Stimulated activated CD8-positive, alpha-beta memory T cell treated with anti-CD3 and anti-CD28 coated beads, Interleukin-2, amount 100 ng/mL, for 48 hours (primary cell): ENCODE measurements around the gene KIF4B.
"Not testable (repeated sequence)": the region's sequence is repeated elsewhere in the genome, so short reads cannot be mapped to it uniquely, and the experiment has no call there.

ENCODE experiments used
- DNase-seq, 2 donors: peaks; one replicate each; pipeline ENCODE4 v3.0.0-alpha.2; 2020; ENCODE audit warnings: low read depth in 2 of 2

KIF4B gene, protein sequence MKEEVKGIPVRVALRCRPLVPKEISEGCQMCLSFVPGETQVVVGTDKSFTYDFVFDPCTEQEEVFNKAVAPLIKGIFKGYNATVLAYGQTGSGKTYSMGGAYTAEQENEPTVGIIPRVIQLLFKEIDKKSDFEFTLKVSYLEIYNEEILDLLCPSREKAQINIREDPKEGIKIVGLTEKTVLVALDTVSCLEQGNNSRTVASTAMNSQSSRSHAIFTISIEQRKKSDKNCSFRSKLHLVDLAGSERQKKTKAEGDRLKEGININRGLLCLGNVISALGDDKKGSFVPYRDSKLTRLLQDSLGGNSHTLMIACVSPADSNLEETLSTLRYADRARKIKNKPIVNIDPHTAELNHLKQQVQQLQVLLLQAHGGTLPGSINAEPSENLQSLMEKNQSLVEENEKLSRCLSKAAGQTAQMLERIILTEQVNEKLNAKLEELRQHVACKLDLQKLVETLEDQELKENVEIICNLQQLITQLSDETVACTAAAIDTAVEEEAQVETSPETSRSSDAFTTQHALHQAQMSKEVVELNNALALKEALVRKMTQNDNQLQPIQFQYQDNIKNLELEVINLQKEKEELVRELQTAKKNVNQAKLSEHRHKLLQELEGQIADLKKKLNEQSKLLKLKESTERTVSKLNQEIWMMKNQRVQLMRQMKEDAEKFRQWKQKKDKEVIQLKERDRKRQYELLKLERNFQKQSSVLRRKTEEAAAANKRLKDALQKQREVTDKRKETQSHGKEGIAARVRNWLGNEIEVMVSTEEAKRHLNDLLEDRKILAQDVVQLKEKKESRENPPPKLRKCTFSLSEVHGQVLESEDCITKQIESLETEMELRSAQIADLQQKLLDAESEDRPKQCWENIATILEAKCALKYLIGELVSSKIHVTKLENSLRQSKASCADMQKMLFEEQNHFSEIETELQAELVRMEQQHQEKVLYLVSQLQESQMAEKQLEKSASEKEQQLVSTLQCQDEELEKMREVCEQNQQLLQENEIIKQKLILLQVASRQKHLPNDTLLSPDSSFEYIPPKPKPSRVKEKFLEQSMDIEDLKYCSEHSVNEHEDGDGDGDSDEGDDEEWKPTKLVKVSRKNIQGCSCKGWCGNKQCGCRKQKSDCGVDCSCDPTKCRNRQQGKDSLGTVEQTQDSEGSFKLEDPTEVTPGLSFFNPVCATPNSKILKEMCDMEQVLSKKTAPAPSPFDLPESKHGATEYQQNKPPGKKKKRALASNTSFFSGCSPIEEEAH

DNA sequence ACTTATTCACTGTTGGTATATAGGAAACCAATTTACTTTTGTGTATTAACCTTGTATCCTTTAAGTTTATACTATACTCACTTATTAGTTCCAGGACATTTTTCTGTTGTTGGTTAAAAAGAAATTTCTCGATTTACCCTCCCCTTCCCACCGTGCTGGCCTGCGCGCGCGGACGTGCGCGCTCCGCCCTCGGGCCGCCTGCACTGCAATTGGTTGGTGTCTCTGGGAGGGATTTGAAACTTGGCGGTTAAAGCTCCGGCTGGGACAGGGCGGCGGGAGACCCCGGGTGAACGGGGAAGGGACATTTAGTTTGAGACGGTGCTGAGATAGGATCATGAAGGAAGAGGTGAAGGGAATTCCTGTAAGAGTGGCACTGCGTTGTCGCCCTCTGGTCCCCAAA is at the start of gene KIF4B:
TSS of gene KIF4B (plus strand) at position 230 of the 400 bp plus-strand sequence. CDS start at position 335, 105 bp downstream.
- no peak for DNase-seq

DNA sequence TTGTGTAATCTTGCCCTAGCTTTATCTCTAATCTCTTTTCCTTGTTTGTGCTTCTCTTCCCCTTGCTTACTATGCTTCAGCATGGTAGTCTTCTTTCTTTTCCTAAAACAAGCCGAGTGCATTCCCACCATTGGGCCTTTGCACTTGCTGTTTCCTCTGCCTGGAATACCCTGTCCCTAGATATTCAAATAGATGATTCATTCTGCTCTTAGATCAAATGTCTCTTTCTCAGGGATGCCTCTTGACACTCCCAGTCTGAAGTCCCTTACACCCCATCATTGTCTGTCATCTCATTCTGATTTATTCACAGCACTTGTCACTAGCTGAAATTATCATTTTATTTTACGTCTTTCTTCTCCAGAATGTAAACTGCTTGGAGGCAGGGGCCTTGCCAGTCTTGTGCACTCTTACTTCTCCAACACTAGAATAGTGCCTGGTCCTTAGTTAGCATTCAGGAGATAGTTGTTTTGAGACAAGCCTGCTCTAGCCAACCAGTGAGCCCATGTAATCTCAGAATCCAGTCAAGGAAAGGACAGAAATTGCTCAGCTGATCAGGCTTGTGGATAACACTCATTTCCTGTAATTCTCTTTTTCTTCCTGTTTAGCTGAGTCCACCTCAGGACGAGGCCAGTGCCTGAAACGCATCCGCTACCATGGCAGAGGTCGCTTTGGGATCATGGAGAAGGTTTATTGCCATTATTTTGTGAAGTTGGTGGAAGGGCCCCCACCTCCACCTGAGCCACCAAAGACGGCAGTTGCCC is 47.3 kb upstream of the KIF4B start:
- no peak for DNase-seq

DNA sequence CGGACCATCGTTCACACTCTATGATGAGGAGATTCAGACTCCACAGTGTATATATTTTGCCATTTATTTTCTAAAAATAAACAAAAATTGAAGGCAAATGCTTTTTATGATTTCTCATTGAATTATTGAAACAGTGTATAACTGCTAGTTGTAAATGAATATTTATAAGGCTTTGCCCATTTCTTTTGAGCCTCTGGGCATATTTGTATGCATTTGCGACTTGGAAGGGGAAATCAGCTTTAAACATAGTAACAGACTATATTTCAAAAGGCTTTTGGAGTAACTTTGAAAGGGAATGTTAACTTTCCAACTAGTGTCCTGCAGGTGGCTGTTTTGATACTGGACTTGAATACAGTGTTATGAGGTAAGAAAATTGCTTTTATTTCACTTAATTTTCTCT is 46.7 kb upstream of the KIF4B start:
- DNase-seq = no peak

DNA sequence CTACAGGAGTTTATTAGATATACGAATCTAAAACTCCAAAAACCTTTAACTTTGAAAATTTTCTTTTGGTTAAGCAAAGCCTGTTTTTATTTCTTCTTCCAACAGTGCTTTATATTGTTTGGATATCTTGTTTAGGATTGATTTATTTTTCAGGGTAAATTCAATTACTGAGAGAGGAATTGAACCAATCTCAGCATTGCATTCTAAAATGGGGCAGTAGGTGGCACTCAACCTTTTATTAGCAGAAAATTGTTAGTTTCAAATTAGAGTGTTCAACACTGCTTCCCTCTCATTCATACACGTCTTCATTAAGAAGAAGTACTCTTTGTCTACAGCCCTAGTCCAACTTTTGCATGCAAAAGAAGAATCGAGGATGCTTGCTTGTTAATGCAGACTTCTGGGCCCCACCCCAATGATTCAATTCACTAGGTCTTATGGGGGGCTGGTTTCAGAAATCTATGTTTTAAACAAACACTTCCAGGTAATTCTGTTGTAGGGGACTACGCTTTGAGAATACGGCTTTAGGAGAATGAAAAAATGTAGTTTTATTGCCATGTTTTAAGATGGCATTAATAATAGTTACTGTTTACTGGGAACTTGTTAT is 46.0 kb upstream of the KIF4B start:
- no peak for DNase-seq

DNA sequence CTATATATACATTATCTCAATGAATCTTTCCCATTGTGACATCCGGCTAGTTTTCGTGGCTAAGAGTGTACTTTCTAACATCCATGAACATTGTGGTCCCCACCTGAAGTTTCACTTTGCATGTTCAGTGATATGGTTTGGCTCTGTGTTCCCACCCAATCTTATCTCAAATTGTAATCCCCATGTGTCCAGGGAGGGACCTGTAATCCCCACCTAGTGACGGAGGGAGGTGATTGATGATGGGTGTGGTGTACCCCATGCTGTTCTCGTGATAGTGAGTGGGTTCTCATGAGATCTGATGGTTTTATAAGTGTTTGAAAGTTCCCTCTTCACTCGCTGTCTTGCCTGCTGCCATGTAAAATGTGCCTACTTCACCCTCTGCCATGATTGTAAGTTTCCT is 44.6 kb upstream of the KIF4B start:
- no peak for DNase-seq

DNA sequence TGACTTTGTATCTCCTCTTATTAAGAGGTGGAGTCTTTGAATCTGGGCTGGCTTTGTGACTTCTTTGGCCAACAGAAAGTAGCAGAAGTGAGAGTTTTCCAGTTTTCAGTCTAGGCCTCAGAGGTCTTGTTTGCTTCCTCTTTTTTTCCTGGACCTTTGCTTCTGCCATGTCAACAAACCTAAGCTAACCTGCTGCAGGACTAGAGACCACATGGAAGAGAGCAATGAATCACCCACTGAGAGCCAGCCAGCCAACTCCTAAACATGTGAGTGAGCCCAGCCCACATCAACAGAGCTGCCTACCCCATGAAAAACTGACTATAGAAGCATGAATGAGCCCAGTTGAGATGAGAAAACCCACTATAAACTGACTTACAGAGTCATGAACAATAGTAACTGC is 42.8 kb upstream of the KIF4B start:
- no peak for DNase-seq

DNA sequence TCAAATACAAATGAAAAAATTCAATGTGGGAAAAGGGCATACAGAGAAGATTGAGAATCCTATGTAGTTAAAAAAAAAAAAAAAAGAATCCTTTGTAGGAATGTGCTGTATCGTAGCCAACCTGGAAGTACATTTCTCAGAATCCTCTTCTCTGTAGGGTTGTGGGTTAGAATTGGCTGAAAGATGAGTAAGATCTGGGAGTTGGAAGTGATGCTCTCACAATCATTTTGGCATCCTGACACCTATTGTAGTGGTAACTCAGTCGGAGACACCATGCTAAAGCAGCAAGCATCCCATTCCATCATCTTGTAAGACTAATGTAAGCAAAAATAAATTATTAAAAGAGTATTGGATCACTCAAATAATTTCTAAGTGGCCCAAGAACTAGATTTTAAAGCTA is 42.1 kb upstream of the KIF4B start:
- no peak for DNase-seq

DNA sequence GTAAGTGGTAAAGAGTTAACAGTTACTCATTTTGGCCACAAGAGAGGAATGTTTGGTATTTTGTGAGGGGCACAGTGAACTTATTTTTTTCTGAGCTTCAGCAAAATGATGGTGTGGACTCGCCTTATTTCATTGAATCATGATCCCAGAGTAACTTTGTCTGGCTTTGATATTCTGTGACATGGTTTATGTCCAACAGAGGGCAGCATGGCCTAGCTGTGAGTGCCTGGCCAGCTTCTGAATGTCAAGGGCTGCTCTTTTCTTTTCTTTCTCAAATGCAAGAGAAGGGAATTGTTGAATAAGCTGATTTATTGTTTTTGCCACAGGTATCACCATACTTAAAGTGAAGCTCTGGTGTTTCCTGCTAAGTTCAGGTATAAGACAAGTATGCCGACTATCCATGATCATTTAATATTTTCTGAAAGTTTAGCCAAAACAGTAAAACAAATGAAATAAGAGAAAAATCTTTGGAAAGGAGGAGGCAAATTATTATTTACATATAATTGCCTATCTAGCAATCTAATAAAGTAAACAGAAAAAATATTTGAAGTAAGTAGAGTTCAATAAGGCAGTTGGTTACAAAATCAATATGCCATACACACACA is 41.0 kb upstream of the KIF4B start:
- DNase-seq = peak in 1 of 2 donors; percentile 2

DNA sequence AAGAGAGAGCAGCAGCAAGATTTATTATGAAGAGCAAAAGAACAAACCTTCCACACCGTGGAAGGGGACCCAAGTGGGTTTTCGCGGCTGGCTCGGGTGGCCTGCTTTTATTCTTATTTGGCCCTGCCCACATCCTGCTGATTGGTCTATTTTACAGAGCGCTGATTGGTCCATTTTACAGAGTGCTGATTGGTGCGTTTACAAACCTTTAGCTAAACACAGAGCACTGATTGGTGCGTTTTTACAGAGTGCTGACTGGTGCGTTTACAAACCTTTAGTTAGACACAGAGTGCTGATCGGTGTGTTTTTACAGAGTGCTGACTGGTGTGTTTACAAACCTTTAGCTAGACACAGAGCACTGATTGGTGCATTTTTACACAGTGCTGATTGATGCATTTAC is 37.5 kb upstream of the KIF4B start:
- not testable (repeated sequence) for DNase-seq

DNA sequence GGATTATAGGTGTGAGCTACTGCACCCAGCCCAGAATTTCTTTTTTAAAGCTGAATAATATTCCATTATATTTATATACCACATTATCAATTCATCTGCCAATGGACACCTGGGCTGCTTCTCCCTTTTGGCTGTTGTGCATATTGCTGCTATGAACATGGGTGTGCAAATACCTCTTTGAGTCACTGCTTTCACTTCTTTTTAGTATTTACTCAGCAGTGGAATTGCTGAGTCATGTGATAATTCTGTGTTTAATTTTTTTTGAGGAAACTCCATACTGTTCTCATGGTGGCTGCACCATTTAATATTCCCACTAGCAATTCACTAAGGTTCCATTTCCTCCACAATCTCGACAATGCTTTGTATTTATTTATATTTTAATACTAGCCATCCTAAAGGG is 36.1 kb upstream of the KIF4B start:
- DNase-seq = no peak

DNA sequence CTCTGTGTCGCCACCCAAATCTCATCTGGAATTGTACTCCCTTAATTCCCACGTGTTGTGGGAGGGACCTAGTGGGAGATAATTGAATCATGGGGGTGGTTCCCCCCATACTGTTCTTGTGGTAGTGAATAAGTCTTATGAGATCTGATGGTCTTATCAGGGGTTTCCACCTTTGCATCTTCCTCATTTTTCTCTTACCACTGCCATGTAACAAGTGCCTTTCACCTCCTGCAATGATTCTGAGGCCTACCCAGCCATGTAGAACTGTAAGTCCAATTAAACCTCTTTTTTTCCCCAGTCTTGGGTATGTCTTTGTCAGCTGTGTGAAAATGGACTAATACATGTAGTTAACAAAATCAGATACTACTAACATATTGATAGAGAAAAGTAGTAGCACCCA is 35.3 kb upstream of the KIF4B start:
- DNase-seq = not testable (repeated sequence)

DNA sequence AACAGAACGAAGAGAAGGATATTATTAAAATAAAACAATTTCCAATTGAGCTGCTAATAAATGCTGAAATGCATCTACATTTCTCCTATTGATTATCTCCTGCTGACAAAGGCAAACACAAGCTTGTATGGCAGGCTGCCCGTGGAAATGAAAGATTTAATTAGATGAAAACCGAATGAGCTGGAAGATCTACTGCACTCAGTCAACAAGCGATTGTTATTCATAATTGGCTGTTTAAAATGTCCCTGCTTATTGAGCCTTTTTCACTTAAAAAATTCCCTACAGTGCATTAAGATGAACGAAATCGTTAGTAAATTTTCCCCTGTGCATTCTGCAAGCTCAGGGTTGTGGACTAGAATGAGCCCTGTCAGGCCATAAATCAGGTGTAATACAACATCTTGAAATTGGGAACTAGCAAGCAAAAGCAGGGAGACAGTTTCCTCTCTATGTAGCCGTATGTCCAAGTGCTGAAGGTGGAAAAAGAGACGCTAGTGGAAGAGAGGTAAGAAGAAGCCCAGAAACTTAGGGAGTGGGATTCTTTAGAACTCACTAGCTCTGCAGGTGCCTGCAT is 28.5 kb upstream of the KIF4B start:
- no peak for DNase-seq

DNA sequence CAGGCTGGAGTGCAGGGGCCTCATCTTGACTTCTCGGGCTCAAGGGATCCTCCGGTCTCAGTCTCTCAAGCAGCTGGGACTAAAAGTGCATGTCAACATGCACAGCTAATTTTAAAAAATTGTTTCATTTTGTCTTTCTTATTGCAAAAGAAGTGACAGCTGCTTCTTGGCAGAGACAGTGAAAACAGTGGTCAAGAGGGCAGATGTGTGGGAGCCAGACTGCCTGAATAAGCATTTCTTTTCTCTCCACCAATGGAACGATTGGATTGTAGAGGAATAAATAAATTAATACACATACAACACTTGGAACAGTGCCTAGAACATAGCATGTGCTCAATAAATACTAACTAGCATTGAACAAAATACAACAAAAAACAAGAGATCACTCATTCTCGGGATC is 27.4 kb upstream of the KIF4B start:
- no peak for DNase-seq

DNA sequence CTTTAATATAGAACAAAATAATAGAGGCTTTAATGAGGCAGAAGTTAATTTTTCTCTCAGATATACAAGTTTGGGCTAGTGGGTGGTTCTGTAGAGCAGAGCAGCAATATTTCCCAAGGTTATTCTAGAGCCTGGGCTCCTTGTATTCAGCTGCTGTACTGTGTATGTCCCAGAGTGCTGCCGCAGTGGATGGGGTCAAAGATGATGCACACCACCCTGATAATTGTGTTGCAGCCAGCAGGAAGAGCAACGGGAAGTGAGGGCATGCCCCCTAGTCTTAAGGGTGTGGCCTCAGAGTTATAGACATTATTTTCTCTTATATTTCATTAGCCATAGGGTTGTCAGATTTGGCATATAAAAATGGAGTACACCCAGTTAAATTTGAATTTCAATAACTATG is 23.9 kb upstream of the KIF4B start:
- no peak for DNase-seq

DNA sequence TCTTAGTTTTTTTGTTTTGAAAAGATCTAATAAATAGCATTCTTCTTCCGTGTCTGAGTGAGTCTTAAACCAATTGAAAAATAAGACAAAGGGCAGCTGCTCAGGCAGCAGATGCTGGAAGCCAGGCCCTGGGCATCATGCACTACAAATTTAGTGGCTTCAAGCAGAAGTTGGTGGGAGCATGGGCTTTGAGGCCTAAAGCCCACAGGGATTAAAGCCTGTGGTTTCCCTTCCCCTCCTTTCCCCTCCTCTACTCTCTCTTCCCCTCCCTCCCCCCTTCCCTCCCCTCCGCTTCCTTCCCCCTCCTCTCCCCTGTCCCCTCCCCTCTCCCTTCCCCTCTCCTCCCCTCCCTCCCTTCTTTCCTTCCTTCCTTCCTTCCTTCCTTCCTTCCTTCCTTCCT is 20.1 kb upstream of the KIF4B start:
- DNase-seq = no peak

DNA sequence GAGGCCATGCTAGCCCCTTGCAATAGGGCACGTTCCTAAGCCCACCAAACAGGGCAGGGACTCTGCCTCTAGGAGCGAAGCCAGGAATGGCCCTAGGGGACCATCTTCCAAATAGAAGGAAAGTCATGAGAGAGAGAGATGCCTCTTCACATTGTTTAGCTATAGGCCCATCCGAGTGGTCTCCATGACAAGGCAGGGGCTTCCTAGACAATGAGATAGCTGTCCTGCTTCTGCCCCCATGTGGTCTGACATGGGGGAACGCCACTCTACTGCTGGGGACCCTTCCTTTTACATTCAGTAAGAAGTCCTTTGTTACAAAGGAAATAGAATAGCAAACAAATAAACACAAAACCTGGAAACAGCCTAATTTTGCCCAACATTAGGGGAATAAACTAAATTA is 17.9 kb upstream of the KIF4B start:
- no peak for DNase-seq

DNA sequence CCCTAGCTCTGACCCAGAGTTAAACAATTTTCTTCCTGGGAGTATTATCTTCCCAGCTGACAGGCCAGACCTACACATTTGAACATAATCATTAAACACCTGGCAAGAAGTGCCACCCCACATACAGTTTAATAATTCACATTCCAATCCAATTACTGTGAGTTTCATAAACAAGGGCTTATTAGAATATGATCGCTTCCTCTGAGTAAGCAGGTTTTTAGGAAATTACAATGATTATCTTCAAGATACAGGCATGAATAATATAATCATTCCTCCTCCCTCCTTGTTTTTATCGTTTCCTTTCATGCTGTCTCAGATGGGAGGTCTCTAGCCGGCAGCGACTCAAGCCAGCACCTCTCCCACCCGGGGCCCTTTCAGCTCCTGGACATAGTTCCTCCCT is 15.8 kb upstream of the KIF4B start:
- no peak for DNase-seq

DNA sequence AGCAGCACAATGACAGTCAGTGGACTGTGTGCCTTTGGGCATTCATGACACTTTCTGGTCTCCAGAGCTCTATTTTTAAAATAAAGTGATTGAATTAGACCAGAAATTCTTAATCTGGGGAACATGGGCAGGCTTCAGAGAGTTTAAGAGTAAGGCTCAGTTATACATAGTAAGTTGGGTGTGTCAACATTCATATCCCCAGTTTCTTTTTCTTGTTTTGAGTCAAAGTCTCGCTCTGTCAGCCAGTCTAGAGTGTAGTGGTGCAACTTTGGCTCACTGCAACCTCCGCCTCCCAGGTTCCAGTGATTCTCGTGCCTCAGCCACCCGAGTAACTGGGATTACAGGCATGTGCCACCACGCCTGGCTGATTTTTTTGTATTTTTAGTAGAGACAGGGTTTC is 13.7 kb upstream of the KIF4B start:
- DNase-seq = no peak

DNA sequence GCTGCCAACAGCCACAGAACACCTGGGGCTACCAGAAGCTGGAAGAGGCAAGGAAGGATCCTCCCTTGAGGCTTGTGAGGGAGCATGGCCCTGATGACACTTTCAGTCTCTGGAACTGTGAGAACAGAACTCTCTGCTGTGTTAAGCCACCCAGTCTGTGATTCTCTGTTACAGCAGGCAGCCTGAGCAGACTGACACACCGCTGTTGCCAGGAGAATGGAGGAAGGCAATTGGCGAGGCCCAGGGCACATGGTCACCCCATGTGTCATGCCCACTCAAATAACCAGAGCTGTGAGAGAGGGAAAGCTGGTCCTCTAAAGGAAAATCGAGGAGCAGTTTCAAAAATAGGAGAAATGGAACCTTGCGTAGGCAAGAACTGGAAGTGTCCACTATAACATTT is 12.0 kb upstream of the KIF4B start:
- DNase-seq = no peak

DNA sequence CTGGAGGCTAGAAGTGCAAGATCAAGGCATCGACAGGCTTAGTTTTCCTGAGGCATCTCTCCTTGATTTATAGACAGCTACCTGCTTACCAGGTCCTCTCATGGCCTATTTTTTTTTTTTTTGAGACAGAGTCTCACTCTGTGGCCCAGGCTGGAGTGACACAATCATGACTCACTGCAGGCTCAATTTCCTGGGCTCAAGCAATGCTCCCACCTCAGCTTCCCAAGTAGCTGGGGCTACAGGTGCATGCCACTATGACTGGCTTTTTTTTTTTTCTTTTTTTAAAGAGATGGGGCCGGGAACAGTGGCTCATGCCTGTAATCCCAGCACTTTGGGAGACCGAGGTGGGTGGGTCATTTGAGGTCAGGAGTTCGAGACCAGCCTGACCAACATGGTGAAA is 10.8 kb upstream of the KIF4B start:
- not testable (repeated sequence) for DNase-seq
